Esophagus mucosa (tissue), 1 donor: ENCODE data around the gene NDC1. TPM values are rescaled to one million over a fixed set of nuclear protein-coding genes. Genes with fewer than 3 reads are reported as not detected.
"Not testable (repeated sequence)": the region's sequence is repeated elsewhere in the genome, so short reads cannot be mapped to it uniquely, and the experiment has no call there.

Experiments used
- ATAC-seq: fragments of 200-7000 bp; cut with Tn5 transposase; one replicate; pipeline ENCODE4 v1.9.1; 2020
- total RNA-seq: library from RNA; stranded (reverse); gene quantifications from one replicate; pipeline ENCODE4 v1.2.4, GENCODE V29; 2023
- donor health status: DM: yes; HTN: yes; CAD: no.

NDC1 gene
- total RNA-seq, 1 donor from 2014 or later, result 15.9 TPM

GRCh38 chr1:53822931-53823330 lies 15.2 kb downstream of the NDC1 start:
- no peak for ATAC-seq

GRCh38 chr1:53821380-53821779 lies 16.7 kb downstream of the NDC1 start:
- no peak for ATAC-seq

- no peak for ATAC-seq
These were observed 18.7 kb downstream of the NDC1 start for GRCh38 chr1:53819387-53819786.

GRCh38 chr1:53816584-53816983 lies 21.5 kb downstream of the NDC1 start:
- not testable (repeated sequence) for ATAC-seq

GRCh38 chr1:53815484-53815883 lies 22.6 kb downstream of the NDC1 start:
- ATAC-seq, result not testable (repeated sequence)

- ATAC-seq, result no peak
These were observed 26.7 kb downstream of the NDC1 start for GRCh38 chr1:53811414-53811851.

DNA sequence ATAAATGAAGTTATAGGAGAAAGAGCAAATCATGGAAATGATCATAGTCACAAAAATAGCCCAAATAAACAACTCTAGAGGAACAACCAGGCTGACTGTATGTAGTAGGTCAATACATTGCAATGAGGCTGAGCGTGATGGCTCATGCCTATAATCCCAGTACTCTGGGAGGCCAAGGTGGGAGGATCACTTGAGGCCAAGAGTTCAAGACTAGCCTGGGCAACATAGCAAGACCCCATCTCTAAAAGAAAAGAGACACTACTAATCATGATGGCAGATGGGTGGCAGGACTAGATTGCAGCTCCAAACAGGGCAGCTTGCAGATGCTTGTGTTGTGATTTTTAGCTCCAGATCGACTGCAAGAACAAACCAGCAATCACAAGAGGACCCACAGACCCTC lies 27.6 kb downstream of the NDC1 start:
- ATAC-seq, result no peak

- ATAC-seq, result no peak
These were observed 28.1 kb downstream of the NDC1 start for GRCh38 chr1:53810007-53810406.

DNA sequence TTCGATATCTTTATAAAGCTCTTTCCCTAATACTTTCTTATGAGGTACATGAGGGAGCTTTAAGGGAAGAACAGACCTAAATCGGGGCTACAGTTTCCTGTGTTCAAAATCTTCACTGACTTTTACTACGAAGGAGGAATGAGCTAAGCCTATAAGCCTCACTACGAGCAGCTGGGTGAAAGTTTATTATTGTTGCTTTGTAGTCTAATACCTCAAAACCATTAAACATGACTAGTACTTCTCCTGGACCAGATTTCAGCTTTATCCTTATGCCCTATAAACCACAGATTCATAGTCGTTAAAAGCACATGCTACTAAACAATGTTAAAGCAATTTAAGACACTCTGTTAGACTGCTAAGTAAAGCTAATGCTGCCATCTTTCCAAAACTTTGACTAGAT lies 30.2 kb downstream of the NDC1 start:
- ATAC-seq, result no peak

GRCh38 chr1:53804791-53805505 lies 33.1 kb downstream of the NDC1 start:
- no peak for ATAC-seq

- ATAC-seq, result no peak
These were observed 33.9 kb downstream of the NDC1 start for GRCh38 chr1:53804181-53804580.

DNA sequence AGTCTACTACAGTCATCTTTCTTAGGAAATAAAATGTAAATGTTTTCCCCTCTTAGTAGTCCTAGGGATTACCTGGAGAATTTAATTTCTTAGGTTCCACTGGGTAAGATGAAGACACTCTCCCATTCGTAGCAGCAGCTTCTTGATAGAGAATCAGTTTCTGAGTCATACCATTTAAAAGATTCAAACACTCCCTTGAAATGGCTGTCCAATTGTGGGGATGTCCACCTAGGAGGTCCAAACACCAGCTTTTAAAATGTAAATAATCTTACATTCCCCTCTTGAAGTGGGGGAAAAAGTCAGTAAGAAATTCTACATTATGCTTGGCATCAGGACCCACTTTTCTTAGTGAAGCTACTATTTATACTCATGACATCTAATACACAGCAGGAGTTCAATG lies 37.5 kb downstream of the NDC1 start:
- no peak for ATAC-seq

GRCh38 chr1:53799141-53799540 lies 39.0 kb downstream of the NDC1 start:
- ATAC-seq, result no peak

DNA sequence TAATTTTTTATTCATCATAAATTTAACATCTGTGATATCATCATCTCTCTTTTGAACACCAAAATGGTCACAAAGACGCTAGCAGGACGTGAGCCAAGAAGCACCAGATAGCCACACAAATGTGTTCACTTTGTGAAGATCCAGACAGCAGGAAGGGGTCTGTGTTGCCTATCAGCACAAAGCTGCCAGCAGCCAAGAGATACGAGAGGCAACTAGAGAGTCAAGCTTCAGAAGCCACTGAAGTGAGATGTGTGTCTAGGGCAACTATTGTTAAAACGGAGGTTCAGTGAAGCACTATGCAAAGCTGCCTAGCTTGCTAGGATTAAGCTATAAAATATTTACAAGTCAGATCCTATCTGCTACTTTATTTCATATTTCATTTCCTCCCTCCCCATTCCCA lies 45.3 kb downstream of the NDC1 start:
- ATAC-seq, result no peak

DNA sequence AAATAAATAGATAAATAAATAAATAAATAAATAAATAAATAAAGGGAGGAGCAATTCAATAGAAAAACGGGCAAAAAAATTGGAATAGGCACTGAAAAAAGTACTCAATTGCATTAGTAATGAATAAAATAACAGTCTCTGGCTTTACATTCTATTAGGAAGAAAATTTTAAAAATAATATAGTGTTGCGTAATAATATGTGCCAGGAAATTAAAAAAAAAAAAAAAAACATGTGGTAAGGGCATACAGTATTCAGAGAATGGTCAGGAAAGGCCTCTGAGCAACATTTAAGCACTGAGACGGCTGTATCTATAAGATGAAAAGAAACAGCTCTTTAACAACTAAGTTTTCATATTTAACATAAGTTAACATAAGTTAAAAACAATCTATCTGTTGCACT lies 50.4 kb downstream of the NDC1 start:
- no peak for ATAC-seq

DNA sequence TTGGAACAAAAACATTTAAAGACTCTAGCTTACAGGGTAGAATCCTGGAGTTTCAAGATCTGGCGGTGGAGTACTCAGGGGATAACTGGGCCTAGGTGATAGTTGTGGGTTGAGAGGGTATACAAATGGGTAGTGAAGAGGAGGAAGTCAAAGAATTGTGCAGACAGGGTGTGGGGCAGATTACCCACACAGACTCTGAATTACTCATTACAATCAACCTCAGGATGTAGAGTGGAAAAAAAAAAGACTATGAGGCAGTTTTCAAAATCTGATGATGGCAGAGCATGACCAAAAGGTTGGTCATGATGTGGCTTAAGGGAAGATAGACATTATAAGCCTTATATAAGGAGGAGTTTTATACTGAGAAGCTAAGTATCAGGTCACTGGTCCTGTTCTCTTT lies 55.0 kb downstream of the NDC1 start:
- ATAC-seq, result no peak

- ATAC-seq, result no peak
These were observed 56.4 kb downstream of the NDC1 start for GRCh38 chr1:53781654-53782053.

DNA sequence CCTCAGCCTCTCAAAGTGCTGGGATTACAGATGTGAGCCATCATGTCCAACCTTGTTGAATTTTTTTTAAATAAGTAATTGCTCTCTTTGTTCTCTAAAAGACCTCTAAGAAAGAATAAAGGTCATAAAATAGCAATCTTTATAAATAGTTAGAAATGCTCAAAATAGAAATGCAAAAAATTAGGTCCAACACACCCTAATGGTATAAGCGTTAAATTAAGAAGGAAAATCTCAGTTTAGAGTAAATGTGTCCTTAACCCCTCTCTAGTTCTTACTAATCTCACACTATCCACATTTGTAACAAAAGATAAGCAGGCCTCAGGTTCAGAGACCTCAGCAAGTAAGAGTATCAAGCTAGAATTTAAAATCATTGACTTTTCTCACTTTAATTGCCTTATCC lies 60.8 kb downstream of the NDC1 start:
- no peak for ATAC-seq

DNA sequence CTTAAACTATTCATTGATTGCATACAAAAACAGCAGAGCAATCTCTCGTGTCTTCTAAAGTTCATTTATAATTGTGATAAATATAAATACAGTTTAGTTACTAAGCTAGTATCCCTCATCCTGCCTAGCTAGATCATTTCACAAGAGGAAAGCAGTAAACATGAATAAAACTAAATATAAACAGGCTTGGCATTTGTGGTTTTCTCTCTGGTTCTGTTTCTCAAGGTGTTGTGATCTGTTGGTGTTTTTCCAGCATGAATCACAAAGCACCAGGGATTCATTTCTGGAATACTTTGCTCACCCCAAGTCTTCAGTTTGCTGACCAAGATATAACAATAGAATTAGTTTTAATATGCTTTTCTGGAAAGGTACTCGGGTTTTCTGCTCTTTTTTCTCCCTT lies 66.4 kb downstream of the NDC1 start:
- ATAC-seq, result no peak

DNA sequence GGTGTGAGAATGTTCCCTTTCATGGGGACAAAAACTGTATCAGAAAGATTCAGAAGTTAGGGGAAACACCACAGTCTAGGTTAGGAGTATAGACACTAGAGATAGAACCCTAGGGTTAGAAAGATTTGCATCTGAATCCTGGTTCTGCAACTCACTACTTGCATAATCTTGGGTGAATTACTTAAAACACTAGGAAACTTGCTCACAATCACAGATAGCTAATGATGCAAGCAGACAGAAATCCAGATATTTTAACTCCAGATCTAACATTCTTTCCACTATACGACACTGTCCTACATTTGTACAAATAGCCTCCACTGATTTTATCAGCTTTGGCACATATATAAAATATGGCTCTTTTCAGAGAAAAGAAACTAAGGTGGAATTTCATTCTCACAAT lies 68.3 kb downstream of the NDC1 start:
- no peak for ATAC-seq

GRCh38 chr1:53769184-53769583 lies 68.9 kb downstream of the NDC1 start:
- ATAC-seq, result no peak

GRCh38 chr1:53766831-53767405 lies 71.2 kb downstream of the NDC1 start:
- ATAC-seq, result no peak

- ATAC-seq, result no peak
These were observed 71.8 kb downstream of the NDC1 start for GRCh38 chr1:53766194-53766742.

GRCh38 chr1:53765657-53766056 lies 72.4 kb downstream of the NDC1 start:
- ATAC-seq, result no peak
